Sigmoid colon (tissue), 4 donors: Measurements from ENCODE around the gene CEP85L.

ENCODE experiments used
- CTCF ChIP-seq, 4 experiments: fragments of 450-650 bp in 3 of 4; fragments of 200-600 bp in 1 of 4; IDR thresholded peaks; one replicate each; pipeline ENCODE4 v1.5.1; 2016 to 2019; ENCODE audit warnings: antibody characterized with exemption in 4 of 4, mild to moderate bottlenecking in 3 of 4, moderate library complexity in 2 of 4
- EP300 ChIP-seq, 4 donors: sonication (generic); formaldehyde crosslinking; IDR thresholded peaks; one replicate each; pipeline ENCODE4 v1.6.1; 2017; ENCODE audit warnings: antibody characterized with exemption in 4 of 4
- POLR2A ChIP-seq, 2 donors: fragments of 450-650 bp; IDR thresholded peaks; one replicate each; pipeline ENCODE4 v1.6.1; 2016; ENCODE audit warnings: antibody characterized with exemption in 2 of 2, mild to moderate bottlenecking in 2 of 2, moderate library complexity in 2 of 2
- POLR2AphosphoS5 ChIP-seq, 4 donors: sonication (generic); formaldehyde crosslinking; IDR thresholded peaks; one replicate each; pipeline ENCODE4 v1.6.1; 2017; ENCODE audit warnings: antibody characterized with exemption in 4 of 4

- TF ChIP-seq POLR2A (IDR thresholded peaks at IDR 0.05) (no peak), CTCF (IDR thresholded peaks at IDR 0.05) (no peak), POLR2AphosphoS5 (IDR thresholded peaks at IDR 0.05) (no peak), EP300 (IDR thresholded peaks at IDR 0.05) (no peak)
Observed at GRCh38 chr6:118638288-118638687, 13.1 kb downstream of the CEP85L start.
